HepG2 (cell line): ENCODE results near the gene RBP5. TPM values are rescaled to one million over a fixed set of nuclear protein-coding genes. Genes with fewer than 3 reads are reported as not detected.

Experiments used
- ATAC-seq: fragments of 200-7000 bp; cut with Tn5 transposase; 3 replicates; pipeline ENCODE4 v1.9.1; 2020; ENCODE audit warnings: mild to moderate bottlenecking, moderate library complexity
- BruUV-seq: library from RNA; stranded (reverse); fragments of 400-500 nt; replicated peaks from 2 replicates; lab custom pipeline; 2021; lab: Mats Ljungman, UMichigan
- CTCF ChIA-PET: fragments of 300-600 bp; formaldehyde crosslinking; extraction: SDS; loops from one replicate; lab custom pipeline; 2021; ENCODE audit warnings: low total read pairs, inconsistent platforms, low intra/inter-chr PET ratio; lab: Yijun Ruan, JAX
- POLR2A ChIA-PET: fragments of 350-600 bp; sonication (Branson Sonifier 250); formaldehyde crosslinking; loops from one replicate; lab custom pipeline; 2020; ENCODE audit warnings: antibody characterized with exemption, inconsistent platforms; lab: Yijun Ruan, JAX
- DNase-seq: peaks from one replicate; pipeline ENCODE4 v3.0.0-alpha.2; 2015; ENCODE audit warnings: low spot score
- FAIRE-seq: peaks from 3 replicates; lab custom pipeline; 2011; peaks lifted over from hg19 to GRCh38; lab: Jason Lieb, UNC
- H2AFZ ChIP-seq: one replicate; pipeline ENCODE4 v1.6.1; 2011; ENCODE audit warnings: low read length, inconsistent platforms
- H3K27ac ChIP-seq: fragments of 300-600 bp; 3 replicates; pipeline ENCODE4 v1.8.0; 2011; ENCODE audit warnings: mixed run types, mild to moderate bottlenecking, mixed read lengths, low read length, inconsistent platforms; ENCODE audit not compliant: insufficient read depth; ENCODE audit errors: extremely low read length
- H3K27me3 ChIP-seq, 2 experiments: fragments of 200-600 bp in 1 of 2; 2 replicates in 1 of 2; 3 replicates in 1 of 2; pipeline versions ENCODE4 v1.6.0 to v1.8.0; 2011; ENCODE audit warnings: low read length in 2 of 2, mild to moderate bottlenecking in 2 of 2, moderate library complexity in 2 of 2, inconsistent platforms in 1 of 2; ENCODE audit not compliant: insufficient read depth in 2 of 2, control insufficient read depth in 1 of 2
- H3K36me3 ChIP-seq, 2 experiments: fragments of 200-600 bp in 1 of 2; replicated peaks in 1 of 2; 2 replicates in 1 of 2; 3 replicates in 1 of 2; pipeline versions ENCODE4 v1.5.1 to v1.8.0; 2011; ENCODE audit warnings: low read length in 2 of 2, inconsistent platforms in 1 of 2; ENCODE audit not compliant: insufficient read depth in 2 of 2, control insufficient read depth in 1 of 2
- H3K4me1 ChIP-seq: 2 replicates; pipeline ENCODE4 v1.5.1; 2012; ENCODE audit warnings: low read length, inconsistent platforms; ENCODE audit not compliant: insufficient read depth
- H3K4me2 ChIP-seq: 2 replicates; pipeline ENCODE4 v1.6.0; 2011; ENCODE audit warnings: low read depth, low read length, inconsistent platforms
- H3K4me3 ChIP-seq, 3 experiments: fragments of 200-600 bp in 1 of 3; sonication (generic), shearing (Covaris generic) in 1 of 3; replicated peaks in 1 of 3; 2 replicates each; pipeline ENCODE4 v1.5.1; 2011 to 2016; ENCODE audit warnings: low read length in 3 of 3, inconsistent platforms in 2 of 3, low read depth in 2 of 3, mild to moderate bottlenecking in 2 of 3, control low read depth in 1 of 3, mixed read lengths in 1 of 3; ENCODE audit not compliant: insufficient read depth in 1 of 3
- H3K79me2 ChIP-seq: one replicate; pipeline ENCODE4 v1.6.1; 2011; ENCODE audit warnings: low read length, inconsistent platforms; ENCODE audit not compliant: insufficient read depth
- H3K9ac ChIP-seq: 2 replicates; pipeline ENCODE4 v1.6.0; 2011; ENCODE audit warnings: mild to moderate bottlenecking, low read depth, low read length, inconsistent platforms; ENCODE audit not compliant: insufficient read depth
- H3K9me3 ChIP-seq: 2 replicates; pipeline ENCODE4 v1.5.1; 2012; ENCODE audit warnings: mild to moderate bottlenecking, low read length
- H4K20me1 ChIP-seq: 2 replicates; pipeline ENCODE4 v1.6.0; 2011; ENCODE audit warnings: inconsistent platforms, mild to moderate bottlenecking, low read length, moderate library complexity; ENCODE audit not compliant: insufficient read depth
- ATF3 ChIP-seq: sonication (generic); formaldehyde crosslinking; IDR thresholded peaks from 2 replicates; pipeline ENCODE4 v1.4.0; 2020; ENCODE audit warnings: missing genetic modification reagents
- DMTF1 ChIP-seq: sonication (generic); formaldehyde crosslinking; IDR thresholded peaks from 2 replicates; pipeline ENCODE4 v1.4.0; 2020; ENCODE audit warnings: mild to moderate bottlenecking, missing genetic modification reagents
- EZH2 ChIP-seq: conservative IDR thresholded peaks from 2 replicates; pipeline ENCODE4 v1.6.1; 2012; ENCODE audit warnings: mild to moderate bottlenecking, low read depth, low read length, moderate library complexity
- MTA1 ChIP-seq: sonication (generic); formaldehyde crosslinking; IDR thresholded peaks from 2 replicates; pipeline ENCODE4 v1.4.0; 2020; ENCODE audit warnings: missing genetic modification reagents, mild to moderate bottlenecking, borderline replicate concordance
- NRL ChIP-seq: sonication (generic); formaldehyde crosslinking; IDR thresholded peaks from 2 replicates; pipeline ENCODE4 v1.5.0; 2020; ENCODE audit warnings: missing genetic modification reagents, mild to moderate bottlenecking, moderate library complexity, borderline replicate concordance
- RXRA ChIP-seq: sonication (generic); formaldehyde crosslinking; IDR thresholded peaks from 2 replicates; pipeline ENCODE4 v1.5.1; 2020; ENCODE audit warnings: missing genetic modification reagents
- SIN3B ChIP-seq: fragments of 150-350 bp; IDR thresholded peaks from 2 replicates; pipeline ENCODE4 v1.6.1; 2014; ENCODE audit warnings: low read length
- SMAD9 ChIP-seq: sonication (generic); formaldehyde crosslinking; IDR thresholded peaks from 2 replicates; pipeline ENCODE4 v1.5.1; 2020; ENCODE audit warnings: mild to moderate bottlenecking, missing genetic modification reagents
- ZNF143 ChIP-seq: sonication (generic); formaldehyde crosslinking; IDR thresholded peaks from 2 replicates; pipeline ENCODE4 v1.4.0; 2020; ENCODE audit warnings: missing genetic modification reagents
- ZNF225 ChIP-seq: sonication (generic); formaldehyde crosslinking; IDR thresholded peaks from 2 replicates; pipeline ENCODE4 v1.4.0; 2020; ENCODE audit warnings: mild to moderate bottlenecking, missing genetic modification reagents
- ZNF333 ChIP-seq: sonication (generic); formaldehyde crosslinking; IDR thresholded peaks from 2 replicates; pipeline ENCODE4 v1.4.0; 2020; ENCODE audit warnings: mild to moderate bottlenecking, missing genetic modification reagents, borderline replicate concordance
- ZNF556 ChIP-seq: sonication (generic); formaldehyde crosslinking; IDR thresholded peaks from 2 replicates; pipeline ENCODE4 v1.4.0; 2020; ENCODE audit warnings: mild to moderate bottlenecking, missing genetic modification reagents, borderline replicate concordance
- ZNF781 ChIP-seq: sonication (generic); formaldehyde crosslinking; IDR thresholded peaks from 2 replicates; pipeline ENCODE4 v1.5.1; 2020; ENCODE audit warnings: borderline replicate concordance, mild to moderate bottlenecking, missing genetic modification reagents; ENCODE audit errors: not compliant biosample characterization
- ZSCAN22 ChIP-seq: sonication (generic); formaldehyde crosslinking; IDR thresholded peaks from 2 replicates; pipeline ENCODE4 v1.4.0; 2020; ENCODE audit warnings: mild to moderate bottlenecking, missing genetic modification reagents
- WGBS: methylation state at CpG from one replicate; pipeline ENCODE4 v1.1.6; 2017; ENCODE audit warnings: low lambda C conversion rate; 5-methylcytosine and 5-hydroxymethylcytosine counted together
- in situ Hi-C: cut with HindIII; loops from 2 replicates; pipeline ENCODE4 v1.10.0; 2017; ENCODE audit warnings: low pct_unique_long_range_greater_than_20kb; ENCODE audit not compliant: extremely low pct_ligation_motif_present
- intact Hi-C: fragments of 100-400 bp; cut with micrococcal nuclease; formaldehyde crosslinking; loops from one replicate; pipeline ENCODE4 v1.10.0; 2022; ENCODE audit not compliant: unreplicated experiment
- polyA plus RNA-seq, 8 experiments: library from polyadenylated mRNA; depleted of rRNA in 3 of 8; stranded (reverse) in 7 of 8; unstranded in 1 of 8; fragments of >200 nt; fragmentation: Illumina TruSeq in 4 of 8; extraction: Trizol in 4 of 8; gene quantifications; 2 replicates each; pipeline versions ENCODE4 v1.2.1 to v1.2.3, GENCODE V29; 2011 to 2016; ENCODE audit warnings: low read depth in 4 of 8, missing spikeins in 1 of 8, mixed read lengths in 1 of 8; ENCODE audit not compliant: insufficient read depth in 1 of 8
- total RNA-seq, 5 experiments: library from RNA; depleted of rRNA; stranded (reverse); fragments of >200 nt; fragmentation: Illumina TruSeq; extraction: Trizol; gene quantifications; 2 replicates each; pipeline ENCODE4 v1.2.3, GENCODE V29; 2016; ENCODE audit warnings: low read depth in 1 of 5

RBP5 gene
- total and polyA plus RNA-seq, 2 of the 13 experiments (the other 11 are each of a cell fraction or from before 2014, with no cell fraction given) = 13.8 to 19.8 TPM

- H3K4me1 ChIP-seq = peaks cover 27% of the 10 kb centered on the region
- H4K20me1 ChIP-seq = no peaks in the 10 kb centered on the region; the same call in 1 of the 2 replicates
- H3K79me2 ChIP-seq = no peaks in the 10 kb centered on the region
- TF ChIP-seq MTA1 (CRISPR knock-in tag) = no peak
- no peak for TF ChIP-seq NRL
- peaks cover 0 to 2% of the 10 kb centered on the region in 2 experiments; a peak in 1 of 5 replicates for H3K27me3 ChIP-seq
- intact Hi-C loops (no loop called here), in situ Hi-C loops (loop anchor here (5.0 kb wide), 1 partner anchor 34 kb away; no protein-coding TSS in a partner anchor)
- no peak overlapping the region for H3K9ac ChIP-seq
- POLR2A ChIA-PET = interaction anchor here (1.3 kb wide), 1 partner anchor 17 kb away, joined by 6 read pairs; no protein-coding TSS in a partner anchor
- ATAC-seq = peak; percentile 13
- no peak overlapping the region for H2AFZ ChIP-seq
- no peak overlapping the region for H3K4me3 ChIP-seq
- 80% methylated on average over 2 of the region's 7 CpGs for WGBS
- no peak overlapping the region for H3K4me2 ChIP-seq
- CTCF ChIA-PET = interaction anchor here (5.0 kb wide), 1 partner anchor 30 kb away, joined by 45 read pairs; the partner anchor contains the start of gene C1S
- BruUV-seq = no TSS peak
- H3K36me3 ChIP-seq = no peaks in the 10 kb centered on the region
- FAIRE-seq = no peak
- no peak for DNase-seq
- H3K27ac ChIP-seq = no peak overlapping the region
- H3K9me3 ChIP-seq = no peaks in the 10 kb centered on the region
Observed at GRCh38 chr12:7091171-7091570, 37.5 kb downstream of the RBP5 start.

GRCh38 chr12:7090222-7090998, 38.3 kb downstream of the RBP5 start:
- no peaks in the 10 kb centered on the region for H3K79me2 ChIP-seq
- no peak overlapping the region for H2AFZ ChIP-seq
- H3K9ac ChIP-seq = no peak overlapping the region
- BruUV-seq = no TSS peak
- no peak for DNase-seq
- CTCF ChIA-PET = interaction anchor here (5.0 kb wide), 1 partner anchor 30 kb away, joined by 45 read pairs; the partner anchor contains the start of gene C1S
- peaks cover 0 to 2% of the 10 kb centered on the region in 2 experiments; a peak in 1 of 5 replicates for H3K27me3 ChIP-seq
- intact Hi-C loops = no loop called here
- H3K4me1 ChIP-seq = peaks cover 27% of the 10 kb centered on the region
- no peak overlapping the region for H3K4me3 ChIP-seq
- H4K20me1 ChIP-seq = no peaks in the 10 kb centered on the region; the same call in 1 of the 2 replicates
- in situ Hi-C loops = loop anchor here (5.0 kb wide), 1 partner anchor 33 kb away; no protein-coding TSS in a partner anchor
- TF ChIP-seq RXRA (CRISPR knock-in tag) = no peak
- TF ChIP-seq ATF3 (CRISPR knock-in tag) = no peak
- TF ChIP-seq ZNF556 = no peak
- no peak for TF ChIP-seq ZNF143
- no peak for TF ChIP-seq ZNF781
- no peak for TF ChIP-seq DMTF1 (CRISPR knock-in tag)
- no peak for TF ChIP-seq ZNF225 (CRISPR knock-in tag)
- TF ChIP-seq ZNF333 (CRISPR knock-in tag) = no peak
- no peak for TF ChIP-seq SMAD9 (CRISPR knock-in tag)
- TF ChIP-seq EZH2 = no peak
- no peak for TF ChIP-seq SIN3B
- TF ChIP-seq ZSCAN22 (CRISPR knock-in tag) = no peak
- TF ChIP-seq, all 625 proteins: peak for 0
- no peak overlapping the region for H3K4me2 ChIP-seq
- no peak for ATAC-seq
- H3K36me3 ChIP-seq = no peaks in the 10 kb centered on the region
- H3K27ac ChIP-seq = no peak overlapping the region
- POLR2A ChIA-PET = interaction anchor here (1.2 to 2.7 kb wide), 3 partner anchors 18 to 147 kb away, joined by 4 to 11 read pairs (median 5); partner anchors contain the start of genes C12orf57, C1RL, C1S and RNU7-1
- 80% methylated on average over 14 of the region's 16 CpGs for WGBS
- no peak for FAIRE-seq
- no peaks in the 10 kb centered on the region for H3K9me3 ChIP-seq
